T follicular helper cell (primary cell): ENCODE measurements around the gene TBX1.

Source experiments
- DNase-seq: peaks from one replicate; pipeline ENCODE4 v3.0.0-alpha.2; 2020; ENCODE audit warnings: low read depth

TBX1 gene

GRCh38 chr22:19753996-19754700, 6.4 kb upstream of the TBX1 start:
- no peak for DNase-seq

- no peak for DNase-seq
Observed at GRCh38 chr22:19754701-19755144, 5.9 kb upstream of the TBX1 start.

GRCh38 chr22:19755145-19755710, 5.3 kb upstream of the TBX1 start:
- no peak for DNase-seq

- DNase-seq = no peak
Observed at GRCh38 chr22:19755722-19756287, 4.8 kb upstream of the TBX1 start.

- DNase-seq = peak; percentile 64
Observed at GRCh38 chr22:19756288-19757128, 4.1 kb upstream of the TBX1 start.

- DNase-seq = no peak
Observed at GRCh38 chr22:19757140-19757984, 3.2 kb upstream of the TBX1 start.

- no peak for DNase-seq
Observed at GRCh38 chr22:19757985-19758895, 2.3 kb upstream of the TBX1 start.

GRCh38 chr22:19758896-19759426, 1.6 kb upstream of the TBX1 start:
- no peak for DNase-seq

GRCh38 chr22:19759427-19760057, 1.0 kb upstream of the TBX1 start:
- DNase-seq = no peak

GRCh38 chr22:19760951-19761724, 560 bp downstream of the TBX1 start:
- DNase-seq = no peak

GRCh38 chr22:19761725-19762567, 1.4 kb downstream of the TBX1 start:
- no peak for DNase-seq

- no peak for DNase-seq
Observed at GRCh38 chr22:19762568-19763457, 2.2 kb downstream of the TBX1 start.

GRCh38 chr22:19763458-19764298, 3.1 kb downstream of the TBX1 start:
- no peak for DNase-seq

- no peak for DNase-seq
Observed at GRCh38 chr22:19764299-19764593, 3.7 kb downstream of the TBX1 start.

- DNase-seq = no peak
Observed at GRCh38 chr22:19764636-19765476, 4.3 kb downstream of the TBX1 start.
